Measurements from ENCODE around the gene PTH2. TPM values are rescaled to one million over a fixed set of nuclear protein-coding genes. Genes with fewer than 3 reads are reported as not detected.
A peak's percentile ranks its signal among the peaks of the same experiment; 100 is the strongest.

Gene PTH2
- total RNA-seq, 1 donor from 2014 or later: not detected

- H3K36me3 Mint-ChIP-seq (ENCODE audit: low read depth): peaks cover 6% of the 10 kb centered on the region
- H3K4me1 Mint-ChIP-seq (ENCODE audit: low read depth): peaks cover 13% of the 10 kb centered on the region
- no peak for TF ChIP-seq CTCF (IDR thresholded peaks at IDR 0.05)
- no peak overlapping the region for H3K4me3 Mint-ChIP-seq (ENCODE audit: unreplicated experiment)
- H3K27ac Mint-ChIP-seq (ENCODE audit: unreplicated experiment): no peak overlapping the region
- DNase-seq (ENCODE audit: low spot score): no peak
- peaks cover 75% of the 10 kb centered on the region for H3K27me3 Mint-ChIP-seq (ENCODE audit: low read depth)
- H3K9me3 Mint-ChIP-seq (ENCODE audit: low read depth): no peaks in the 10 kb centered on the region
These were observed 5.6 kb upstream of the PTH2 start for GRCh38 chr19:49428547-49429451.

GRCh38 chr19:49427855-49428546, 4.8 kb upstream of the PTH2 start:
- H3K27ac Mint-ChIP-seq (ENCODE audit: unreplicated experiment): no peak overlapping the region
- peaks cover 75% of the 10 kb centered on the region for H3K27me3 Mint-ChIP-seq (ENCODE audit: low read depth)
- H3K9me3 Mint-ChIP-seq (ENCODE audit: low read depth): no peaks in the 10 kb centered on the region
- H3K4me3 Mint-ChIP-seq (ENCODE audit: unreplicated experiment): peak overlapping the region; percentile 32
- H3K36me3 Mint-ChIP-seq (ENCODE audit: low read depth): peaks cover 8% of the 10 kb centered on the region
- H3K4me1 Mint-ChIP-seq (ENCODE audit: low read depth): peaks cover 18% of the 10 kb centered on the region
- no peak for DNase-seq (ENCODE audit: low spot score)
- no peak for TF ChIP-seq CTCF (IDR thresholded peaks at IDR 0.05)

- no peaks in the 10 kb centered on the region for H3K9me3 Mint-ChIP-seq (ENCODE audit: low read depth)
- H3K36me3 Mint-ChIP-seq (ENCODE audit: low read depth): peaks cover 10% of the 10 kb centered on the region
- DNase-seq (ENCODE audit: low spot score): no peak
- no peak overlapping the region for H3K27ac Mint-ChIP-seq (ENCODE audit: unreplicated experiment)
- H3K4me1 Mint-ChIP-seq (ENCODE audit: low read depth): peaks cover 23% of the 10 kb centered on the region
- no peak for TF ChIP-seq CTCF (IDR thresholded peaks at IDR 0.05)
- peaks cover 77% of the 10 kb centered on the region for H3K27me3 Mint-ChIP-seq (ENCODE audit: low read depth)
- no peak overlapping the region for H3K4me3 Mint-ChIP-seq (ENCODE audit: unreplicated experiment)
These were observed 4.1 kb upstream of the PTH2 start for GRCh38 chr19:49427339-49427738.

- H3K27me3 Mint-ChIP-seq (ENCODE audit: low read depth): peaks cover 82% of the 10 kb centered on the region
- peaks cover 10% of the 10 kb centered on the region for H3K36me3 Mint-ChIP-seq (ENCODE audit: low read depth)
- no peak for DNase-seq (ENCODE audit: low spot score)
These were observed 2.8 kb upstream of the PTH2 start for GRCh38 chr19:49425922-49426592.

More at GRCh38 chr19:49425922-49426592, 2.8 kb upstream of the PTH2 start:
- Mint-ChIP-seq H3K27ac (ENCODE audit: unreplicated experiment) (no peak overlapping the region), H3K4me3 (ENCODE audit: unreplicated experiment) (no peak overlapping the region), H3K4me1 (ENCODE audit: low read depth) (peaks cover 31% of the 10 kb centered on the region), H3K9me3 (ENCODE audit: low read depth) (no peaks in the 10 kb centered on the region)
- TF ChIP-seq CTCF (IDR thresholded peaks at IDR 0.05): no peak
